Activated CD8-positive, alpha-beta memory T cell treated with anti-CD3 and anti-CD28 coated beads for 4 hours (primary cell): ENCODE results near the gene NPAT.
"Not testable (repeated sequence)": the region's sequence is repeated elsewhere in the genome, so short reads cannot be mapped to it uniquely, and the experiment has no call there.

Experiments
- DNase-seq, 2 donors: peaks; one replicate each; pipeline ENCODE4 v3.0.0-alpha.2; 2020; ENCODE audit warnings: low read depth in 2 of 2

Gene NPAT

DNA sequence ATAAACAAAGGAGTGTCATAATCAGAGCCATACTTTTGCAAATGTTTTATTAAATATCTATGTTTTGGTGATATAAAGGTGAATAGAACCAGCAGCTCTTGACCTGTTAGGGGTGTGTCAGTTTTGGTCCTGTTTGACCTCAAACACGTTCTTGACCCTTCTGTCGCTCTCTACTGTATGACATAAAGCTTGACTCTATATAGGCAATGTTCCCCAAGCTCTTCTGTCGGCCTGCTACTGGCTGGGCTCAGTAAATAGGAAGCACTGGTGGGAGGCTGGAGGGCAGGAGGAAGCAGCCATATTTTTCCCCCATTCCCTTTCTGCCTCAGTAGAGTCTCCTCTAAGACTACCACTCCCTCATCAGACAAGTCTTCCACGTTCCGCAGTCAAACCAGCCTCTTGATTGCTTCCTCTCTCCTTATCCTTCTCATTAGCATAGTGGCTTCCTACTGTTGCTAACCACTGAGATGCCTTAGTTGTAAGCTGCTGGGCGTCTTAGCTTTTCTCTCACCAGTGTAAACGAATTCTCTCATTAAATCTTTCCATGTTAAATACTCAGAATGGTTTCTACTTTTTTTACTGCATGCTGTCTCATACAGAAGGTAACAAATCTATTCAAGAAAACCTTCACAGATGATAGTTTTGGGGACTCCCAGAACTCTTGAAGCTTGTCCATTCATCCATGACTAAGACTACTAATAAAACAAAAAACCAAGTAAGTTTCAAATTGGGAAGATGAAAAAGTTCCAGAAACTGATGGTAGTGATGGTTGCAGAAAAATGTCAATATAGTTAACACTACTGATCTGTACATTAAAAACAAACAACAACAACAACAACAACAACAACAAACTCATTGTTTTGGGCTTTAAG, 3.3 kb downstream of the NPAT start:
- DNase-seq: no peak

DNA sequence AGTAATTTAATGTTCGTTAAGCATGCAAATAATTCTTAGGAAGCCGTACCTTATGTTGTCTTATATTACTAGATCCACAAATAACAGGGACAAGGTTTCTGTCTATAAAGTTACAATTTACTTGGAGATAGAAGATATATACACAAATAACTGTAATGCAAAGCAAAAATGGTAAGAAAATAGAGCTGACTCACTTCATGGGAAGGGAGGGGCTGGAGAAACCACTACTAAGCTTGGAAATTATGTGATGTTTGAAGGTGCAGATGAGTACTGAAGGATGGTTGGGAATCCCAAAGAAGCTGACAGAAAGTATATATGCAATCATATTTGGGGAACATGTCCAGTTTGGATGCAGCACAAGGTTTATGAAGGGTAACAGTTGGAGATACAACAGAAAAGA, 4.0 kb downstream of the NPAT start:
- no peak for DNase-seq

DNA sequence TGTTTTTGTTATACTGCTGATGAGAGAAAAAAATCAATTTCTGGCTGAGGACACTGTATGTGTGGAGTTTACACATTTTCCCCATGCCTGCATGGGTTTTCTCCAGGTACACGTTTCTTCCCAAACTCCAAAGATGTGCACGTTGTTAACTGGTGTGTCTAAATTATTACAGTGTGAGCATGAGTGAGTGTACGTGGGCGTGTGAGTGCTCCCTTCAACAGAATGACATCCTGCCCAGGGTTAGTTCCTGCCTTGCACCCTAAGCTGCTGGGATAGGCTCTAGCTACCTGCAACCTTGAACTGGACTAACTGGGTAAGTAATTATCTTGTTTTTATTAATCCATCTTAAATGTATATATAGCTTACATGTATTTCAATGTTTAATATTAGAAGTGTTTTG, 5.5 kb downstream of the NPAT start:
- no peak for DNase-seq

DNA sequence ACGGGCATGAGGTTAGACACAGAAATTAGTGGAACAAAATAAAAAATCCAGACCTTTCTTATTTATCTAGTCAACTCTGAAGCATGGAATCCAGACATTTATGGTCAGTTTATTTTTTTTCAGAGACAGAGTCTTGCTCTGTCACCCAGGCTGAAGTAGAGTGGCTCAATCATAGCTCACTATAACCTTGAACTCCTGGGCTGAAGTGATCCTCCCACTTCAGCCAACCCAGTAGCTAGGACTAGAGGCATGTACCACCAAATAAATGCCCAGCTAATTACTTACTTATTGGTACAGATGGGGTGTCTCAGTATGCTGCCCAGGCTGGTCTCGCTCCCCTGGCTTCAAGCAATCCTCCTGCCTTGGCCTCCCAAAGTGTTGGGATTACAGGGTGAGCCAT, 8.7 kb downstream of the NPAT start:
- DNase-seq: no peak

DNA sequence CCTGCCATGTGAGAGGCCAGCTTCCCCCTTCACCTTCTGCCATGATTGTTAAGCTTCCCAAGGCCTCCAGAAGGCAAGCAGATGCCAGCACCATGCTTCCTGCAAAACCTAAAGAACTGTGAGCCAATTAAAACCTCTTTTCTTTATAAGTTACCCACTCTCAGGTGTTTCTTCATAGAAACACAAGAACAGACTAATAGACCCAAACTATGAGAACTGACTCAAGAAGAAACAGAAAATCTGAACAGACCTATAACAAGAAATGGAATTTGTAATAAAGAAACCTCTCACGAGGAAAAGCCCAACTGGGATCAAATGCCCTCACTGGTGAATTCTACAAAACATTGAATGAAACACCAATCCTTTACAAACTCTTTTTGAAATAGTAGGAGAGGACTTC, 12.0 kb downstream of the NPAT start:
- no peak for DNase-seq

DNA sequence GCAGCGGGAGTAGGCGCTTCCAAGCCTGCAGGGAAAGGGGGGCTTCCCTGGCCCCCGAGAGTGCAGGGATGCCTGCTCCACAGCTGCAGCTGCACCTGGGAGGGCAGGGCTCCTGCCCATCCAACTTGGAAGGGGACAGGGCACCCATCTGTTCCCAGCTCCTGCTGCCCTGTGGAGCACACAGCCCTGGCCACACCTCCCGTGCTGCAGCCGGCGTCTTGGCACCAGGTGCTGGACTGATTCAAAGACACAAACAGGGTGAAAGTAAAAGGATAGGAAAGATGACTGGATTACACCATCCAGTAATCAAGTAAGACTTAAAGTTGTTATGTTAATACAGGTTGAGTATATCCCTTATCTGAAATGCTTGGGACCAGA, 14.8 kb downstream of the NPAT start:
- DNase-seq: no peak

DNA sequence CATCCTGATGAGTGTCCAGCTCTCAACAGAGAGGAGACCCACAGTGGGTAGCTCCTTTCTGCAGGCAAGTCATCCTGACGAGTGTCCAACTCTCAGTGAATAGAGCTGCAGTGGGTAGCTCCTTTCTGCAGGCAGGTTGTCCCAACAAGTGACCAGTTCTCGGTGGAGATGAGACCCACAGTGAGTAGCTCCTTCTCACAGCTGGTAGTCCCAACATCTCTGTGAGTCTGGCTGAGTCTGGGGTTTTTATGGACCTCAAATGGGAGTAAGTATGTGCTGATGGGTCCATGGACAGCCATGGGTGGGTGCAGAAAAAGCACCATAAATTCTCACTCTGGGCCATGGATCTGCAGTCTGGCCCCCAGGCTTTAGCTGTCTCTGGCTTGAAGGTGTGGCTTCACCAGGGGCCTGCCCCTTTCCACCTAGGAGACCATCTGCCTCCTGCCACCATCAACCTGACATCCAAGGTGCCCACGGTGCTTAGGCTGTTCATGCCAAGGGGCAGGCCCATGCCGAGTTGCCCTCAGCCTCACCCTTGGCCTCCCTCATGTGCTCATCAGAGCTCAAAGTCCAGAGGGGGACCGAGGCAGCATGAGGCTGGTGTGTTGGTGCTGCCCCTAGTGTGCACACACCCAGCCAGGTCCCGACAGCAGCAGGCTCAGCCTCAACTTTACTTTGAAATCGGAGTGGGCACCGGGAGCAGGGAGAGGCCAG, 15.3 kb downstream of the NPAT start:
- no peak for DNase-seq

DNA sequence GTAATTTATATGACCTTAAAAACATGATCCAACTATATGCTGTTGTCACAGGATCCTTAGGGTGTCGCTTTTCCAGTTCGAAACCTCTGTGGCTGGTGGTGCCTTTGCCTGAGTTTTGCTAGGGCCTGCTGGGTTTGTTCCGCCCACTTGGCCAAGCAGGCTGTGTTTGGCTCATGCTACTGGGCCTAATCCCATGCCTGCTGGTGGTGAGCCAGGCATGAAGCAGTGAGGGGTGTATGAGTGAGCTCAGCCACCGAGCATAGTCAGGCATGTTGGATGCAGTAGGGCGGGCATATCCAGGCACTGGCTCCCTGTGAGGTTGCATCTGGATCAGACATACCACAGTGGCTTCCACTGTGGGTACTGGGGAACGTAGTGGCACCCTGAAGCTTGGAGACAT, 16.3 kb downstream of the NPAT start:
- no peak for DNase-seq

DNA sequence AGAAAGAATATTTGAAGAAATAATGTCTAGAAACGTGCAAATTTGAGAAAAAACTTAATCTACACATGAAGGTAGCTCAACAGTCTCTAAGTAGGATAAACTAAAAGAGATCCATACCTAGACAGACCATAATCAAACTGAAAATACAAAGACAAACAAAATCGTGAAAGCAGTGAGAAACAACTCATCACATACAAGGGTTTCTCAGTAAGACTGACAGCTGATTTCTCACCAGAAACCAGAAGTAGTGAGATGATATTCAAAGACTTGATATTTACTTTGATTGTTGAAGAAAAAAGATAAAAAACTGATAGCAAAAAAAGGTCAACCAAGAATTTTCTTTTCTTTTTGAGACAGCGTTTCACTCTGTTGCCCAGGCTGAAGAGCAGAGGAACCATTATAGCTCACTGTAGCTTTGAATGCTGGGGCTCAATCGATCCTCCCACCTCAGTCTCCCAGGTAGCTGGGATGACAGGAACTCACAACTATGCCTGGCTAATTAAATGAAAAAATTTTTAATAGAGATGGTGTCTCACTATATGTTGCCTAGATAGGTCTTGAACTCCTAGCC, 17.4 kb downstream of the NPAT start:
- DNase-seq: no peak

DNA sequence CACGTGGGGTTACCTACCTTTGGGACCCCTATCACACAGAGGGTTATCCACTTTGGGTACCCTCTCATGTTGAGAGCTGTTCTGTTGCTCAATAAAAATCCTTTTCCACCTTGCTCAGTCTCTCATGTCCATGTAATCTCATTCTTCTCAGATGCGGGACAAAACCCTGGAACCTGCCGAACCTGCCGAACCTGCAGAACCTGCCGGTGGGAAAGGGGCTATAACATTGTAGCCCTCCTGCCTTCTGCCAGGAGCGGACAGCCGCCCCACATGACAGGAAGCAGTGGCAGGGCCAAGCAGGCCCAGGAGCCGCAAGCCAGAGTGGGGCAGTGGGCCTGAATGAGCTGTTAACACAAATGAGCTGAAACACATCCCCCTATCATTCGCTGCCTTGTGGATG, 18.1 kb downstream of the NPAT start:
- DNase-seq: no peak

DNA sequence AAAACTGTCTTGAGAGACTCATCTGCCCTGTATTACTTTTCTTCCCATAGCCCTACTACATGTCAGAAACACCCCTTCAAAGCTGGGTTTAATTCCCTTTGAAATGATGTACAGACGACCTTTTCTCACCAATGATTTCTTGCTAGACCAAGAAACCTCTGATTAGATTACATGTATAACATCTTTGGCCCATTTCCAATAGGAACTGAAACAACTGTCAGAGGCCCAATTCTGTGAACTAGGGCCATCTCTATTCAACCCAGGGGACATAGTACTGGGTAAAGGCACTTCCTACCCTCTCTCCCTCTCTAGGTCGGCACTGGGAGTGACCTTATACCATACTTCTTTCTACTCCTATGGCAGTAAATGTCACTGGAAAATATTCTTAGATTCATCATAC, 19.4 kb downstream of the NPAT start:
- no peak for DNase-seq

DNA sequence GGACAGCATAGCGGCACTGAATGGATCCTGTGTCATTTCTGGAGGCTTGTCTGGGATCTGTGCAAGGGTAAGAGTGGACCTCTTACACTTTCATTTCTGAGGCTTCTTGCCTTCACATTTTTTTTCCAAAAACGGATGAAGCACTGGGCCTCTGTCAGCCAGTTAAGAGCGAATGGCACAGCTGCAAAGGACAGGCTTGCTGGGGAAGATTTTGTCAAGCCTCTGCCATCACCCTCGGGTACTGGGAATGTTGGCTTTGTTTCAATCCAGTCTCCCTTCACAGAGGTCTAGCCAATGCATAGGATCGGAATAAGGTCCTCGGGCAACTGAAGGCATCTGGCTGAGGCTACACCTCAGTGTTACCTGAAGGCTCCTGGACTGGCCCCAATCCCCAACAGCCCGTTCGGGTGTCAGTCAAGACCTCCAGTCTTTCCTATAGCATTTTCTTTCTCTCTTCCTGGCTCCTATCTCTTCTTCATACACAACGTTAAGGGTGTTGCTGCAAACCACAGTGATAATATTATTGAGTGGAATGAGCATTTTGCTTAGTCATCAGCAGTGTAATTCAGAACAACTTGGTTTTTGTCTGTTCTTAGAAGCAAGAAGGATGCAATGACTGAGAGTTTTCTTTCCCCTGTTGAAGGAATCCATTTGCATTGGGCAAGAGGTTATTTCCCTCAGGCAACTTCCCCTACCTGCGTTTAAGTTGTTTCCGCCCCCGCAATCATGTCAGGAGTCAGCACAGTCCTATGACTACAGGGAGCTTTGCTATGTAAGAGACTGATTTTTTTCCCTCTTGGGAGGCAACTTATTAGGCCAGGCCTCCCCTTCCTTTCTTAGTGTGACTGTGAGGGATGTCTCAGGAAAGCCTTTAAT, 22.8 kb downstream of the NPAT start:
- no peak for DNase-seq

DNA sequence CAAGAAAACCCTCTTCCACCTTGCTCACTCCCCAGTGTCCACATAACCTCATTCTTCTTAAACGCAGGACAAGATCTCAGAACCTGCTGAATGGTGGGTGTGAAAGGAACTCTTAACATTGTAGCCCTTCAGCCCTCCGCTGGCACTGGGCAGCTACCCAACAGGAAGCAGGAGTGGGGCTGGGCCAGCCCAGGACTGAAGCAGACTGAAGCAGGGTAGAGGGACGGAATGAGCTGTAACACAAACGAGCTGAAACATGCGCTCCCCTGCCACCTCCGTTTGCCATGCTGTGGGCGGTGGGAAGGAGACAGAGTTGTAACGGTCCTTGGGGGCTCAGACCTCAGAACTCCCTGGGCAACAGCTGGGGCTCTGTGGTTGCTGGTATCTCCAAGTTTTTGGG, 23.6 kb downstream of the NPAT start:
- no peak for DNase-seq

DNA sequence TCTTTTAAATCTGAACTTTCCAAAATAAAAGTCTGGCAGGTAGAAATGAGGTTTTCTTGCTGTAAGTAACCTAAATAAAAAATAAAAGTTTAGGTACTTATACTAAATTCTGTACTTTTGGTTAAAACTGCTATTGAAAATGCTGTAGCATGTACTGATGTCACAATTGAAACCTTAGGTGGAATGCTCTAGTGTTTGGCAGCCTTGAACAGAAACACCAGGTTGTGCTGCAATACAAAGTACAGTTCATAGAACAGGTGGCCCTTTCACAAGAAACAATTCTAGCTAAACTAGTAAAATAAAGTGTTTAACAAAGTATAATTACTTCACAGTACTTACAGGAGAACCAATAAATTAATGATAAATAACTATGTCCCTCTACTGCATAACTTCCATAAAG, 25.1 kb downstream of the NPAT start:
- DNase-seq: no peak

DNA sequence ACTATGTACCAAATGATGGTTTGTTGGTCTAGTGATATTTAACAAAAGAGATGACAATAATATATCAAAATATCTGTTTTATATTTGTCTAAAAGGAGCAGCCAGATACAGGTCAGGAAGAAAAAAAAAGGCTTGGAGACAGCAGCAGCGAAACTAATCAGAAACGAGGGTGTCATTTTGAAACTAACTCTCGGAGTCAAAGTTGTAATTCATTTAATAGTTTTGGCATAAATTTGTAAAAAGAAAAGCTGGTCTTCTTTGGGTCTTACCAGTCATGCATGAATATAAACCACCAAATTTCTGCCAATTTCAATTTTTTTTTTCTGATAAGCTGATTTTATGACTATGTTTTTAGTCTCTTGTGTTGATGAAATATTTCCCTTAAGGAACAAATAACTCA, 25.5 kb downstream of the NPAT start:
- DNase-seq: no peak

DNA sequence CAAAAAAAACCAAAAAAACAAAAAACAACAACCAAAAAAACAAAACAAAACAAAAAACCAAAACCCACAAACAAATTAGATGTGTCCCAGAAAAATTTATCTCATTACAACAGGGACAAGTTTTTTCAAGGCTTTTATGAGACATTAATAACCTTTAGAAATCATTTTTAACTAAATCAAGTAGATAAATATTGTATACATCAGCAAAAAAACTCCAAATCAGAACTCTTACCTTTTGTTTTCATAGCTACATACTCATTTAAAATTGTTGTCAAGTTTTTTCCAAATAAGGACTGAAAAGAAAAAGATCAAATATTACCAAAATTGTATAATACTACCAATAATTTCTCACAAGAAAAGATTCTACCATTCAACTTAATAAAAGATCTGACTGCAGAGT, 28.7 kb downstream of the NPAT start:
- no peak for DNase-seq

DNA sequence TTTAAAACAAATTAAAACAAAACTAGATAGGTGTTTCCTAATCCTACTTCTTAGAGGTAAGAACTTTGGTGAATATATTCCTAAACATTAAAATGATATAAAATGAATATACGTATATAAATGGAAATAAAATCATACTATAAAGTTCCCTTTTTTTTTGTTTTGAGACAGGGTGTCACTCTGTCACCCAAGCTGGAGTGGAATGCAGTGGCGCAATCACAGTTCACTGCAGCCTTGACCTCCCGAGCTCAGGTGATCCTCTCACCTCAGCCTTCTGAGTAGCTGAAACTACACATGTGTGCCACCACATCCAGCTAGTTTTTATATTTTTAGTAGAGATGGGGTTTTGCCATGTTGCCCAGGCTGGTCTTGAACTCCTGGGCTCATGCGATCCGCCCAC, 44.9 kb downstream of the NPAT start:
- DNase-seq: no peak

DNA sequence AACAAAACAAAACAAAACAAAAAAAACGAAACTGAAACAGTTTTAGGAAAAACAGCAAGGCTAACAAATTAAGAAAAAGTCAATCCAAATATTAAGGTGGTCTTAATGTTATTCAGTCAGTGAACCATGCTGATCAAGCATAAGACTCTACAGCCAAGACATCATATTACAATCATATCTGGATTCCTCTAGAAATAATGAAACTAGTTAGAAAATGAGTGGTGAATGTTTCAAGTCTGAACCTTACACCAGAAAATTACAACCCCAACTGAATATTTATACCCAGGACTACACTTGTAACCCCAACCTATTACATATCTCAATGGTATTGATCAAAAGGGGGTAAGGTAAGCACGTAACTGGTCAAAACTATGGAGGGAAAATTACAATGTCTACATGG, 52.3 kb downstream of the NPAT start:
- DNase-seq: no peak

DNA sequence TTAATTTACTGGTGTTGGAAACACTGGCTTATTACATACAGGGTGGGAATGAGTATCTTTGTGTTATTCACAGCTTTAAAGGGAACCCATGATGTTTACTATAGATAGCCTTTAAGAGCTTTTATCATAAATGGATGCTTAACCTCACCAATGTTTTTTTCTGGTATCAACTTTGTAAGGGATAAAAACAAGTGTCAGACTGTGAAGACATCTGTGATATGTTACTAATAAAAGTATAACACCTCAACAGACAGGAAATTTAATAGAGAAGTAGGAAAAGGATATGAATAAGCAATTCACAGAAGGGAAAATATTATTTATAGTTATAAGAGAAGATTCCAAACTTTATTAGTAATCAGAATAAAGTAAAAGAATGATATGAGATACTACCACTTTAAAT, 54.8 kb downstream of the NPAT start:
- no peak for DNase-seq

DNA sequence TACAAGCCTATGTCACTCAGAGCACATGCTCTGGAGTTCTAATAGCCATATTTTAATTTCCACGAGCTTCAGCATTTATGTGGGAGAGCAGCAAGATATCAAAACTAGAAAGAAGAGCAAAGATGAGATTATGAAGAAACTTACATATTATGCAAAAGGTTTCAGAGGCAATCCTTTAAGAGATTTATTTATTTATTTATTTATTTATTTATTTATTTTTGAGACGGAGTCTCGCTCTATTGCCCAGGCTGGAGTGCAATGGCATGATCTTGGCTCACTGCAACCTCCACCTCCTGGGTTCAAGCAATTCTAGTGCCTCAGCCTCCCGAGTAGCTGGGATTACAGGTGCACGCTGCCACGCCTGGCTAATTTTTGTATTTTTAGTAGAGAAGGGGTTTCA, 59.6 kb downstream of the NPAT start:
- not testable (repeated sequence) for DNase-seq

DNA sequence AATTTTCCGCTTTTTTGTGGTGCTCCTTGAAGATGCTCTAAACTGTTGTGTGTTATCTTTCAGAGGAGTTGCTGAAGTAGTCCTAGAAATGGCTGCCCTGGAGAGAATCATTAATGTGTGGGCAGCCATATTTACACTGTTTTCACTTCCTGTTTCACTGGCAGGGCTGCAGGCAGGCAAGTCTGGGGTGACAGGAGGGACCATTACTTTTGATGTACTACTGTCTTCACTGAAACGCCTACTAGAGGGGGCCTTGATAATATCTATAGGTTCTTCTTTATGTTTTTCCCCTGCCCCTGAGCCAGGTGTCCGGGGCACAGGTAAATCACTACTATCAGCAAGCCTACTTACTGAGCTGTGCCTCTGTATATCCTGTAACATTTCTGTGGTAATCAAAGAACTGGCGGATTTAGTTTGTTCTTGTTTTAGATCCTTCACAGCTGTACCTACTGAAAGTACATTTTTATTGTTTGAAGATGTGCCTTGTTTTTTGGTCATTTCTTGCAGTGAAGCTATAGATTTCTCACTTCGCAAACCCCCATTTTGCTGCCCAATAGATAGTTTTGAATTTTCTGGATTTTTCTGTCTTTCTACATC, 61.4 kb downstream of the NPAT start:
- DNase-seq: no peak

DNA sequence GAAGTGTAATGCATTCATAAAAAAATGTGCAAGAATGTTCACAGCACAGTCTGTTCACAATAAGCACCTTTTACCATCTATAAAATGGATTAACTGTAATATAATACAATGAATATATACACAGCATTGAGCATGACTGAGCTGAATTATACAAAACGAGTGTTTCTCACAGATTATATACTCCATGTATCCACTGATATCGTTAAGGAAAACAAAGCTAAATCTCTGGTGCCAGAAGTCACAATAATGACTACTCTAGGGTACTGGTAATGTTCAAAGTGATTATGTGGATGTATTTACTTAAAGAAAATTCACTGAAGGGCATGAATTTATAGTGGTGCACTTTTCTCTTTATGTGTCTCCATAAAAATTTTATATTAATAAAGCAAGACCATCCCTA, 67.8 kb downstream of the NPAT start:
- no peak for DNase-seq
